K562 (cell line): ENCODE data around the gene SPDYE17.
"Not testable (repeated sequence)": the region's sequence is repeated elsewhere in the genome, so short reads cannot be mapped to it uniquely, and the experiment has no call there.

ENCODE experiments used
- CREB1 ChIP-seq, 2 experiments: sonication (generic) in 1 of 2; formaldehyde crosslinking in 1 of 2; IDR thresholded peaks; 2 replicates each; pipeline versions ENCODE4 v1.6.1 to v1.8.0; 2012 to 2022; ENCODE audit warnings: inconsistent platforms in 1 of 2, mild to moderate bottlenecking in 1 of 2, missing genetic modification reagents in 1 of 2, moderate library complexity in 1 of 2
- FOXA1 ChIP-seq: fragments of 450-650 bp; IDR thresholded peaks from 2 replicates; pipeline ENCODE4 v1.6.1; 2016; ENCODE audit warnings: mild to moderate bottlenecking, borderline replicate concordance
- GABPA ChIP-seq: fragments of 200-800 bp; sonication (Bioruptor generic); conservative IDR thresholded peaks from 2 replicates; pipeline ENCODE4 v1.6.1; 2016; ENCODE audit warnings: low read depth, missing genetic modification characterization, missing compliant biosample characterization
- JUND ChIP-seq, 2 experiments: IDR thresholded peaks; 2 replicates in 1 of 2; 3 replicates in 1 of 2; pipeline ENCODE4 v1.6.1; 2011; ENCODE audit warnings: borderline replicate concordance in 2 of 2, low read depth in 2 of 2, low read length in 2 of 2, improper control_type of control experiment in 1 of 2, missing biosample characterization in 1 of 2, missing genetic modification characterization in 1 of 2, missing genetic modification reagents in 1 of 2
- KAT7 ChIP-seq: sonication (generic); formaldehyde crosslinking; IDR thresholded peaks from 2 replicates; pipeline ENCODE4 v1.8.0; 2022; ENCODE audit warnings: missing genetic modification reagents, mild to moderate bottlenecking, borderline replicate concordance
- NONO ChIP-seq, 2 experiments: fragments of 200-400 bp in 1 of 2; fragments of 450-650 bp in 1 of 2; formaldehyde crosslinking in 1 of 2; IDR thresholded peaks; 2 replicates each; pipeline ENCODE4 v1.6.1; 2017; ENCODE audit warnings: low read depth in 2 of 2, mild to moderate bottlenecking in 2 of 2, moderate library complexity in 2 of 2, low read length in 1 of 2
- PHF8 ChIP-seq: fragments of 200-600 bp; sonication (generic); IDR thresholded peaks from 2 replicates; pipeline ENCODE4 v1.6.1; 2012; ENCODE audit warnings: mixed run types, mild to moderate bottlenecking, inconsistent platforms, low read length, moderate library complexity, borderline replicate concordance
- POLR2A ChIP-seq: fragments of 450-650 bp; conservative IDR thresholded peaks from 2 replicates; pipeline ENCODE4 v1.6.1; 2016
- RNF2 ChIP-seq: sonication (generic); IDR thresholded peaks from 2 replicates; pipeline ENCODE4 v1.6.1; 2016
- XRCC5 ChIP-seq: fragments of 200-400 bp; formaldehyde crosslinking; IDR thresholded peaks from 2 replicates; pipeline ENCODE4 v1.6.1; 2017; ENCODE audit warnings: low read depth, mild to moderate bottlenecking, low read length
- ZNF592 ChIP-seq: fragments of 450-650 bp; IDR thresholded peaks from 2 replicates; pipeline ENCODE4 v1.6.1; 2017; ENCODE audit warnings: antibody characterized with exemption, mild to moderate bottlenecking
- ZSCAN32 ChIP-seq: fragments of 450-650 bp; formaldehyde crosslinking; IDR thresholded peaks from 2 replicates; pipeline ENCODE4 v1.4.0; 2020; ENCODE audit warnings: mild to moderate bottlenecking, moderate library complexity
- TF ChIP-seq, protein P1 (sequence below), 3 experiments: IDR thresholded peaks in 2 of 3; conservative IDR thresholded peaks in 1 of 3; 2 replicates each; pipeline ENCODE4 v1.5.1; 2011 to 2012; ENCODE audit warnings: low read length in 3 of 3, mild to moderate bottlenecking in 3 of 3, control low read depth in 2 of 3, improper control_type of control experiment in 1 of 3, inconsistent platforms in 1 of 3, low read depth in 1 of 3, mixed read lengths in 1 of 3, moderate library complexity in 1 of 3; ENCODE audit not compliant: insufficient read depth in 2 of 3

- not testable (repeated sequence) for TF ChIP-seq GABPA (tag); CREB1 (IDR thresholded peaks at IDR 0.05); CREB1 (CRISPR knock-in tag; IDR thresholded peaks at IDR 0.05); ZNF592; POLR2A; XRCC5; RNF2; NONO (IDR thresholded peaks at IDR 0.05; ENCODE audit: low read depth in 2 of 2, low read length in 1 of 2); ZSCAN32 (CRISPR knock-in tag); PHF8; KAT7 (CRISPR knock-in tag); JUND (IDR thresholded peaks at IDR 0.05; ENCODE audit: borderline replicate concordance, low read depth, low read length); JUND (tag; IDR thresholded peaks at IDR 0.05; ENCODE audit: borderline replicate concordance, low read depth, low read length); FOXA1
- TF ChIP-seq, protein P1, sequence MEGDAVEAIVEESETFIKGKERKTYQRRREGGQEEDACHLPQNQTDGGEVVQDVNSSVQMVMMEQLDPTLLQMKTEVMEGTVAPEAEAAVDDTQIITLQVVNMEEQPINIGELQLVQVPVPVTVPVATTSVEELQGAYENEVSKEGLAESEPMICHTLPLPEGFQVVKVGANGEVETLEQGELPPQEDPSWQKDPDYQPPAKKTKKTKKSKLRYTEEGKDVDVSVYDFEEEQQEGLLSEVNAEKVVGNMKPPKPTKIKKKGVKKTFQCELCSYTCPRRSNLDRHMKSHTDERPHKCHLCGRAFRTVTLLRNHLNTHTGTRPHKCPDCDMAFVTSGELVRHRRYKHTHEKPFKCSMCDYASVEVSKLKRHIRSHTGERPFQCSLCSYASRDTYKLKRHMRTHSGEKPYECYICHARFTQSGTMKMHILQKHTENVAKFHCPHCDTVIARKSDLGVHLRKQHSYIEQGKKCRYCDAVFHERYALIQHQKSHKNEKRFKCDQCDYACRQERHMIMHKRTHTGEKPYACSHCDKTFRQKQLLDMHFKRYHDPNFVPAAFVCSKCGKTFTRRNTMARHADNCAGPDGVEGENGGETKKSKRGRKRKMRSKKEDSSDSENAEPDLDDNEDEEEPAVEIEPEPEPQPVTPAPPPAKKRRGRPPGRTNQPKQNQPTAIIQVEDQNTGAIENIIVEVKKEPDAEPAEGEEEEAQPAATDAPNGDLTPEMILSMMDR (IDR thresholded peaks at IDR 0.05 in 2 of 3, conservative IDR thresholded peaks at IDR 0.05 in 1 of 3; ENCODE audit: insufficient read depth in 2 of 3, low read depth in 1 of 3, low read length in 3 of 3), result not testable (repeated sequence)
Observed at GRCh38 chr7:76977761-76978367, 54.3 kb downstream of the SPDYE17 start.
